ENCODE measurements around the gene ARHGAP6. TPM values are rescaled to one million over a fixed set of nuclear protein-coding genes. Genes with fewer than 3 reads are reported as not detected.

The ARHGAP6 gene
- total RNA-seq, 2 experiments from 2014 or later: not detected

GRCh38 chrX:11214346-11215190 lies 451.2 kb downstream of the ARHGAP6 start:
- ATAC-seq (no peak), DNase-seq (no peak)
- H3K36me3 Mint-ChIP-seq (ENCODE audit: low read depth): no peaks in the 10 kb centered on the region
- ChIA-PET POLR2A (no interaction called here), CTCF (no interaction called here)
- H3K9me3 Mint-ChIP-seq (ENCODE audit: insufficient read depth): no peaks in the 10 kb centered on the region
- H3K27me3 Mint-ChIP-seq (ENCODE audit: low read depth): no peaks in the 10 kb centered on the region
- H3K4me3 Mint-ChIP-seq: no peak overlapping the region
- no peak overlapping the region for H3K27ac Mint-ChIP-seq
- no peaks in the 10 kb centered on the region for H3K4me1 Mint-ChIP-seq (ENCODE audit: low read depth)

DNA sequence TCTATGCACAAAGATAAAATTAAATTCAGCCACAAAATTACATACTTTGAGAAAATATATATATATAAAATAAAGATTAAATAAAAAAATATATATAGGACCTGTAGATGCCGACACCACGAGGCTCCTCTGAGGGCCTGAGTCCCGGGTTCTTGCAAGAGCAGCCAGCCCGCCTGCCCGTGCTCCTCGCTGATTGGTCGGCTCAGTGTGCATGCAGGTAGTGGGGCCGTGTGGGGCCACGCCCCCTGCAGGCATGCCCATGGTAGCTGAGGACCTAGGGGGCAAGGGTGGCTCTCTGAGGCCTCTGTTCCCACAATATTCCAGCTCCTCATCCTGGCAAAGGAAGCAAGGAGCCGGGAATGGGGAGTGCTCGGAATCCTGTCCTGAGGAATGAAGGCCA lies 453.0 kb downstream of the ARHGAP6 start:
- POLR2A ChIA-PET: no interaction called here
- Mint-ChIP-seq H3K9me3 (ENCODE audit: insufficient read depth) (no peaks in the 10 kb centered on the region), H3K4me1 (ENCODE audit: low read depth) (no peaks in the 10 kb centered on the region), H3K27ac (no peak overlapping the region), H3K4me3 (no peak overlapping the region), H3K36me3 (ENCODE audit: low read depth) (no peaks in the 10 kb centered on the region), H3K27me3 (ENCODE audit: low read depth) (no peaks in the 10 kb centered on the region)
- DNase-seq (no peak), ATAC-seq (no peak)
- CTCF ChIA-PET: no interaction called here

- Mint-ChIP-seq H3K4me3 (no peak overlapping the region), H3K36me3 (ENCODE audit: low read depth) (no peaks in the 10 kb centered on the region), H3K27ac (no peak overlapping the region), H3K4me1 (ENCODE audit: low read depth) (no peaks in the 10 kb centered on the region), H3K9me3 (ENCODE audit: insufficient read depth) (no peaks in the 10 kb centered on the region), H3K27me3 (ENCODE audit: low read depth) (no peaks in the 10 kb centered on the region)
- POLR2A ChIA-PET: no interaction called here
- DNase-seq (no peak), ATAC-seq (no peak)
- CTCF ChIA-PET: no interaction called here
Observed at GRCh38 chrX:11210415-11210801, 455.3 kb downstream of the ARHGAP6 start.

- DNase-seq (no peak), ATAC-seq (no peak)
- no peaks in the 10 kb centered on the region for H3K4me1 Mint-ChIP-seq (ENCODE audit: low read depth)
- ChIA-PET CTCF (no interaction called here), POLR2A (no interaction called here)
- H3K36me3 Mint-ChIP-seq (ENCODE audit: low read depth): no peaks in the 10 kb centered on the region
- H3K27ac Mint-ChIP-seq: no peak overlapping the region
- H3K27me3 Mint-ChIP-seq (ENCODE audit: low read depth): no peaks in the 10 kb centered on the region
- H3K9me3 Mint-ChIP-seq (ENCODE audit: insufficient read depth): no peaks in the 10 kb centered on the region
- no peak overlapping the region for H3K4me3 Mint-ChIP-seq
Observed at GRCh38 chrX:11209798-11210414, 455.8 kb downstream of the ARHGAP6 start.

GRCh38 chrX:11206716-11207115 lies 459.0 kb downstream of the ARHGAP6 start:
- H3K36me3 Mint-ChIP-seq (ENCODE audit: low read depth): no peaks in the 10 kb centered on the region
- ChIA-PET CTCF (no interaction called here), POLR2A (no interaction called here)
- ATAC-seq (no peak), DNase-seq (no peak)
- no peaks in the 10 kb centered on the region for H3K9me3 Mint-ChIP-seq (ENCODE audit: insufficient read depth)
- no peaks in the 10 kb centered on the region for H3K27me3 Mint-ChIP-seq (ENCODE audit: low read depth)
- no peak overlapping the region for H3K4me3 Mint-ChIP-seq
- no peak overlapping the region for H3K27ac Mint-ChIP-seq
- no peaks in the 10 kb centered on the region for H3K4me1 Mint-ChIP-seq (ENCODE audit: low read depth)

DNA sequence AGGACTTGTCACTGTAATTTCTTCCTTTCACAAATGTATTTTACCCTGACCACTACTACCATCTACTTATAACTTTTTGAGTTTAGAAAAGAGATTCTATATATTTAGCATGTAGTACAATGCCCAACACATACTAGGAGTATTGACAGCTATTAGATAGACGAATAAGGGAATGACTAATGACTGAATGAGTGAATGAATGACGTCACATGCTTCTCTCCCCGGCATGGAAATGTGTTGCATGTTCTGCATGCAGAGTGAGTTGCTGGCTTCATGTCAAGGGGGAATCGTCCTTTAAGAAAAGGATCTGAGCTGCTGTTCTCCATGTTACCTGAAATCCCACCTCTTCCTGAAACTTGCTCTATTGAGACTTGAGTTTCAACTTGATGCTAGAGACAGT lies 459.9 kb downstream of the ARHGAP6 start:
- no peak for DNase-seq
- H3K27me3 Mint-ChIP-seq (ENCODE audit: low read depth): no peaks in the 10 kb centered on the region
- H3K9me3 Mint-ChIP-seq (ENCODE audit: insufficient read depth): no peaks in the 10 kb centered on the region
- H3K4me1 Mint-ChIP-seq (ENCODE audit: low read depth): no peaks in the 10 kb centered on the region
- CTCF ChIA-PET: no interaction called here
- POLR2A ChIA-PET: no interaction called here
- H3K27ac Mint-ChIP-seq: no peak overlapping the region
- no peaks in the 10 kb centered on the region for H3K36me3 Mint-ChIP-seq (ENCODE audit: low read depth)
- no peak for ATAC-seq
- H3K4me3 Mint-ChIP-seq: no peak overlapping the region

- H3K36me3 Mint-ChIP-seq (ENCODE audit: low read depth): no peaks in the 10 kb centered on the region
- no peaks in the 10 kb centered on the region for H3K4me1 Mint-ChIP-seq (ENCODE audit: low read depth)
- no peak overlapping the region for H3K4me3 Mint-ChIP-seq
- POLR2A ChIA-PET: no interaction called here
- H3K27ac Mint-ChIP-seq: no peak overlapping the region
- no peaks in the 10 kb centered on the region for H3K27me3 Mint-ChIP-seq (ENCODE audit: low read depth)
- DNase-seq: no peak
- H3K9me3 Mint-ChIP-seq (ENCODE audit: insufficient read depth): no peaks in the 10 kb centered on the region
- ATAC-seq: no peak
- CTCF ChIA-PET: no interaction called here
Observed at GRCh38 chrX:11197671-11198070, 468.0 kb downstream of the ARHGAP6 start.

- Mint-ChIP-seq H3K4me1 (ENCODE audit: low read depth) (no peaks in the 10 kb centered on the region), H3K27me3 (ENCODE audit: low read depth) (no peaks in the 10 kb centered on the region), H3K36me3 (ENCODE audit: low read depth) (no peaks in the 10 kb centered on the region), H3K27ac (no peak overlapping the region), H3K9me3 (ENCODE audit: insufficient read depth) (no peaks in the 10 kb centered on the region), H3K4me3 (no peak overlapping the region)
- DNase-seq: no peak
- ChIA-PET CTCF (no interaction called here), POLR2A (no interaction called here)
- no peak for ATAC-seq
Observed at GRCh38 chrX:11196476-11196875, 469.2 kb downstream of the ARHGAP6 start.

DNA sequence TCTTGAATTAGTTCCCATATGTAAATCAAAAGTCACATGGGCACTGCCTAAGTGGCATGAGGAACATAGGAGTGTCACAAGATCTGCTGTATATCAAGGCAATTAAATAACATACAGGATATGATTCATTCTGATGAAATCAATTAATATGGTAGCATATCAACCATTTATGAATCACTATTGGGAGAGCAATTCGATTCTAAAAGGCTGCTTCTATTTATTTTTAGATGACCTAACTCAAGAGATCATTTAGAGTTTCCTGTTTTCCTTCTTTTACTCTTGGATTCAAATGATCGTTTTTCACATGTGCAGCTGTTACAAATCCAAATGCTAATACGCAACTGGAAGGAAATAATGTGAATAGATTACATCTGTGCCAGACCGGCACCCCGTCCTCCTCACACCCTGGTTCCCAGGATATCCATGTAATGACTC lies 472.7 kb downstream of the ARHGAP6 start:
- H3K36me3 Mint-ChIP-seq (ENCODE audit: low read depth): no peaks in the 10 kb centered on the region
- no peaks in the 10 kb centered on the region for H3K27me3 Mint-ChIP-seq (ENCODE audit: low read depth)
- H3K4me3 Mint-ChIP-seq: no peak overlapping the region
- DNase-seq (no peak), ATAC-seq (no peak)
- H3K4me1 Mint-ChIP-seq (ENCODE audit: low read depth): no peaks in the 10 kb centered on the region
- ChIA-PET CTCF (no interaction called here), POLR2A (no interaction called here)
- H3K9me3 Mint-ChIP-seq (ENCODE audit: insufficient read depth): no peaks in the 10 kb centered on the region
- H3K27ac Mint-ChIP-seq: no peak overlapping the region

DNA sequence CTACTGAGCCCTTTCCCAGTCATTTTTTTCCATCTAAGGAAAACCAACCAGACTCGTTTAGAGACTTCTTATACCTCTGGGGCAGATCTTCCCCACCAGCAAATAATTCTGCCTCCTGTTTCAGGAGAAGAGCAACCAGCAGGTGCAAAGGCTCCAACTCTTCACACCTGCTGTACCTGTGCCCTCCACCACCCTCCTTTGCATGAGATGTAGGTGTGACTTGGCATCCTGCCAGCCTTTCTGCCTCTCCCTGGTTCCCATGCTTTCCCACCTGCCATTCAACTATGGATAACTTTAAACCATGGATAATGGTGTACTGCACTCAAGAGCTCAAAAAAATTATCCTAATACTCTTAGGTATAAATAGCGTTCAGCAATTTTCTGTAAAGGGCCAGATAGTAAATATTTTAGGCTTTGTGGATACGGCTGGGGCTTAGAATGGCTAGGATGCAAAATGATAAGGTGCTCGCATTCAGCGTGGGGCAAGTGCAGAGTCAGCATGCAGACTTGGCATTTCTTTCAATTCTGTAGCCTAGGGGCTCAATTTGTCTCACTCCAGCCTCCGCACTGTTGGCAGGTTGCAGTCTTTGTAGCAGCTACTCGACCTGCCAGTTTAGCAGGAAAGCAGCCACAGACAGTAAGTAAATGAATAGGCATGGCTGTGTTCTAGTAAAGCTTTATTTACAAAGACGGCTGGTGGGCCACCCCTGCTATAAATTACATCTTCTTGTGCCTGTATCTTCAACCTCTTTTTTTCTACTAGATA lies 474.8 kb downstream of the ARHGAP6 start:
- Mint-ChIP-seq H3K27ac (no peak overlapping the region), H3K4me1 (ENCODE audit: low read depth) (no peaks in the 10 kb centered on the region), H3K27me3 (ENCODE audit: low read depth) (no peaks in the 10 kb centered on the region), H3K4me3 (no peak overlapping the region), H3K9me3 (ENCODE audit: insufficient read depth) (no peaks in the 10 kb centered on the region), H3K36me3 (ENCODE audit: low read depth) (no peaks in the 10 kb centered on the region)
- CTCF ChIA-PET: no interaction called here
- DNase-seq (no peak), ATAC-seq (no peak)
- POLR2A ChIA-PET: no interaction called here

DNA sequence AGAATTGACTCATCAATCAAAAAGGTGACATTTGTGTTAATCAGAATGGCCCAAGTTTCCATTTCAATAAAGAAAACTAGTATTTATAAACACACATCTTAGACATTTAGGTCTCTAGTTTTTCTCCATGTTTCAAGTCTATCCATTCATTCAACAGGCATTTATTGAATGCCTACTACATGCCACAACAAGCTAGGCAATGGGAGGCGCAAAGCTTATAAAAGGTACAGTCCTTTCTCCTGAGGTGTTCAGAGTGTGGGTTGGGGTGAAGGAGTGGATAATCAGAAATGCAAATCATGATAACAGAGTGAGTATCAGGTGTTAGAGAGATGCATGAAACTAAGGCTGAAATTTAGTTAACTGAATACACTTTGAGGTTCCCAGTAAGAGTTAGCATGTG lies 476.6 kb downstream of the ARHGAP6 start:
- H3K9me3 Mint-ChIP-seq (ENCODE audit: insufficient read depth): no peaks in the 10 kb centered on the region
- ChIA-PET CTCF (no interaction called here), POLR2A (no interaction called here)
- no peaks in the 10 kb centered on the region for H3K4me1 Mint-ChIP-seq (ENCODE audit: low read depth)
- no peaks in the 10 kb centered on the region for H3K27me3 Mint-ChIP-seq (ENCODE audit: low read depth)
- no peak overlapping the region for H3K27ac Mint-ChIP-seq
- no peak overlapping the region for H3K4me3 Mint-ChIP-seq
- ATAC-seq: no peak
- DNase-seq: no peak
- no peaks in the 10 kb centered on the region for H3K36me3 Mint-ChIP-seq (ENCODE audit: low read depth)

- CTCF ChIA-PET: no interaction called here
- DNase-seq (no peak), ATAC-seq (no peak)
- POLR2A ChIA-PET: no interaction called here
- Mint-ChIP-seq H3K4me1 (ENCODE audit: low read depth) (no peaks in the 10 kb centered on the region), H3K27ac (no peak overlapping the region), H3K27me3 (ENCODE audit: low read depth) (no peaks in the 10 kb centered on the region), H3K4me3 (no peak overlapping the region), H3K9me3 (ENCODE audit: insufficient read depth) (no peaks in the 10 kb centered on the region), H3K36me3 (ENCODE audit: low read depth) (no peaks in the 10 kb centered on the region)
Observed at GRCh38 chrX:11188664-11189063, 477.1 kb downstream of the ARHGAP6 start.

Measured in activated CD8-positive, alpha-beta T cell treated with anti-CD3 and anti-CD28 coated beads, Interleukin-2, amount 10 ng/mL, durations not matched to agents 7 days and 5 days (primary cell).